ENCODE results near the gene TTC28. TPM values are rescaled to one million over a fixed set of nuclear protein-coding genes. Genes with fewer than 3 reads are reported as not detected.
"Not testable (repeated sequence)": the region's sequence is repeated elsewhere in the genome, so short reads cannot be mapped to it uniquely, and the experiment has no call there.

TTC28 gene
- total RNA-seq, 1 donor from 2014 or later = 46.2 TPM

DNA sequence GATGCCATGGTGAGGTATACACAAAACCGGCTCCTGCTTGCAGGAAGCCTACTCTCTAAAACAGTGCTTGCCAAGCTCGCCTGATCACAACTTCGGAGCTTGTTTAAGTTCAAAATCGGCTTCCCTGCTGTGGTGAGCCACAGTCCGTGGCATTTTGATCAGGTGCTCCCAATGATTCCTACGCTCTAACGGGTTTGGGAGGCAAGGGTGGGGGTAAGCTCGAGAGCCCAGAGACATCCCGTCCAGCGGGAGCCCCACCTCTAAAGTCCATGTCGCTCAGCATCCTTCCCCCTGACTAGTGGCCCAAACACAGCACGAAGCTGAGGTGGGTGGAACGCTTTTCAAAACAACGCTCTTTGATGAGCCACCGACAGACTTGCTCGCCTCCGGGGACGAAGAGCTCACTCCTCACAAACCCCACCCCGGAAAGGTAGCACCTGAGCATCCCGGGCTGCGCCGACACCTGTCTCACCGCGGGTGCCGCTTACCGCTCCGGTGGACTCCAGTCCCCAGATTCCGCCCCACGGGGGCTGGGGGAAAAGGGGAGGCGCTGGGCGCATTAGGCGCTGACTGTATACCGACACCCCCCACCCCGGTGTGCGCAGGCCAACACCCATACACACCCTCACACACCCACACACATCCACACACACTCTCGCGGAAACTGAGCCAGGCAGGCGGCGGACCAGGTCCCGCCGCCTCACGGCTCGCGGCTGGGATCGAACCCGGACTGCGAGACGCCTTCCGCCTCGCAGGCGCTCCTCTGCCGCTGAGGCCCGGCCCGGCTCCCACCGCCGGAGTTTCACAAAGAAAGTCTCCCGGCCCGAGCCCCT is 646 bp downstream of the TTC28 start:
- peak overlapping the region; percentile 93 for H2AFZ ChIP-seq (replicated peaks)
- H3K36me3 ChIP-seq; H3K9me3 Mint-ChIP-seq; H3K9me3 ChIP-seq (ENCODE audit: low read depth); H3K4me1 ChIP-seq; H3K27ac ChIP-seq; H3K27me3 ChIP-seq; H3K27me3 Mint-ChIP-seq (ENCODE audit: insufficient read depth, low read depth); H3K4me1 Mint-ChIP-seq: not testable (repeated sequence)
- H3K79me2 ChIP-seq (ENCODE audit: low read depth) = peaks cover 51% of the 10 kb centered on the region
- H3K36me3 Mint-ChIP-seq = peaks cover 16% of the 10 kb centered on the region
- peak overlapping the region; percentile 85 for H3K4me2 ChIP-seq
- H3K4me3 ChIP-seq = peak overlapping the region; percentile 95
- H3K9ac ChIP-seq = peak overlapping the region; percentile 68
- peak overlapping the region; percentile 93 for H3K4me3 Mint-ChIP-seq
- peak; percentile 12 for DNase-seq (ENCODE audit: low spot score)
- H3F3A ChIP-seq (ENCODE audit: low read depth) = peaks cover 31% of the 10 kb centered on the region
- peak overlapping the region; percentile 76 for H3K27ac Mint-ChIP-seq
- peaks cover 12% of the 10 kb centered on the region for H4K20me1 ChIP-seq (ENCODE audit: low read depth)

DNA sequence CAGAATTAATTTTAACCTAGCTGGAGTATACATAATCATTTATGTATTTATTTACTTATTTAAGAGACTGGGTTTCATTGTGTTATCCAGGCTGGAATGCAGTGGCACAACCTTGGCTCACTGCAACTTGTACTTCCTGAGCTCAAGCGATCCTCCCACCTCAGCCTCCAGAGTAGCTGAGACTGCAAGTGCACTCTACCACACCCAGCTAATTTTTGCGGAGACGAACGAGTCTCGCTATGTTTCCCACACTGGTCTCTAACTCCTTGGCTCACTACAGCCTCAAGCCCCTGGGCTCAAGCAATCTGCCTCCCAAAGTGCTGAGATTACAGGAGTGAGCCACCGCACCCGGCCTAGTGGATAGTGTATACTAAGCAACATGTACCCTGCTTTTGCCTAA is 1.5 kb downstream of the TTC28 start:
- H3K36me3 Mint-ChIP-seq = peaks cover 23% of the 10 kb centered on the region
- not testable (repeated sequence) for H3K4me1 Mint-ChIP-seq; H3K9me3 ChIP-seq (ENCODE audit: low read depth); H3K36me3 ChIP-seq; H3K4me1 ChIP-seq; H3K9ac ChIP-seq; H3K27ac ChIP-seq; H3K27me3 ChIP-seq; H3K9me3 Mint-ChIP-seq; H3K27me3 Mint-ChIP-seq (ENCODE audit: insufficient read depth, low read depth); DNase-seq (ENCODE audit: low spot score); H3K27ac Mint-ChIP-seq; H2AFZ ChIP-seq (replicated peaks)
- Histone ChIP-seq H4K20me1 (ENCODE audit: low read depth) (peaks cover 12% of the 10 kb centered on the region), H3K4me3 (peak overlapping the region; percentile 95), H3K4me2 (peak overlapping the region; percentile 85), H3K79me2 (ENCODE audit: low read depth) (peaks cover 59% of the 10 kb centered on the region), H3F3A (ENCODE audit: low read depth) (peaks cover 31% of the 10 kb centered on the region)
- peak overlapping the region; percentile 93 for H3K4me3 Mint-ChIP-seq

DNA sequence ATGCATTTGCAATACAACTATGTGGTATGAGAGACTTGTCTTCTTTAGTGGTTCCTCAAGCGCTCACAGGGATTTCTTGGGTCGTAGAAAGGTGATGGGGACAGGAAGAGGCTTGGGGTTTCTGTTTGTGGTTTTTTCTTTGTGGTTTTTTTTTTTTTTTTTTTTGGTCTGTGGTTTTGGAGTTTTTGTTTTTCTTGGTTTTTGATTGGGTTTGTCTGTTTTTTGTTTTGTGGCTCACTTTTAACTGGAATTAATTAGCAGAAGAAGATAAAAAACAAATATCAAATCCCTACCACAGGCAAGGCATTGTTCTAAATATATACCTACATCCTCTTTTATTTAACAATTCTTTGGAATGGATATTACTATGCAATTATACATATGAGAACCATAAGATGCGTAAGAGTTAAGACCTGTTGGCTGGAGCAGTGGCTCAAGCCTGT is 5.5 kb downstream of the TTC28 start:
- no peak overlapping the region for H3K27ac Mint-ChIP-seq
- no peak overlapping the region for H3K4me2 ChIP-seq

DNA sequence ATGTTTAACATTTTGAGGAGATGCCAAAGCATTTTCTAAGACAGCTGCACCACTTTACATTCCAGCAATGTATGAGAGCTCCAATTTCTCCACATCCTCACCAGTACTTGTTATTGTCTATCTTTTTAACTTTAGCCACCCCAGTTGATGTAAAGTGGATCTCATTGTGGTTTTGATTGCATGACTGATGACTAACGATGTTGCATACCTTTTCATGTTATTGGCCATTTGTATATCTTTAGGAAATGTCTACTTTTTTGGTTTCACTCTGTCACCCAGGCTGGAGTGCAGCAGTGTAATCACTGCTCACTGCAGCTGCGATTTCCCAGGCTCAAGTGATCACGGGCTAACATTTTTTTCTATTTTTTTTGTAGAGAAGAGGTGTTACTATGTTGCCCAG is 8.9 kb downstream of the TTC28 start:
- TF ChIP-seq EZH2 (IDR thresholded peaks at IDR 0.05) (no peak), EZH2phosphoT487 (IDR thresholded peaks at IDR 0.05) (no peak)
- TF ChIP-seq, protein P1, sequence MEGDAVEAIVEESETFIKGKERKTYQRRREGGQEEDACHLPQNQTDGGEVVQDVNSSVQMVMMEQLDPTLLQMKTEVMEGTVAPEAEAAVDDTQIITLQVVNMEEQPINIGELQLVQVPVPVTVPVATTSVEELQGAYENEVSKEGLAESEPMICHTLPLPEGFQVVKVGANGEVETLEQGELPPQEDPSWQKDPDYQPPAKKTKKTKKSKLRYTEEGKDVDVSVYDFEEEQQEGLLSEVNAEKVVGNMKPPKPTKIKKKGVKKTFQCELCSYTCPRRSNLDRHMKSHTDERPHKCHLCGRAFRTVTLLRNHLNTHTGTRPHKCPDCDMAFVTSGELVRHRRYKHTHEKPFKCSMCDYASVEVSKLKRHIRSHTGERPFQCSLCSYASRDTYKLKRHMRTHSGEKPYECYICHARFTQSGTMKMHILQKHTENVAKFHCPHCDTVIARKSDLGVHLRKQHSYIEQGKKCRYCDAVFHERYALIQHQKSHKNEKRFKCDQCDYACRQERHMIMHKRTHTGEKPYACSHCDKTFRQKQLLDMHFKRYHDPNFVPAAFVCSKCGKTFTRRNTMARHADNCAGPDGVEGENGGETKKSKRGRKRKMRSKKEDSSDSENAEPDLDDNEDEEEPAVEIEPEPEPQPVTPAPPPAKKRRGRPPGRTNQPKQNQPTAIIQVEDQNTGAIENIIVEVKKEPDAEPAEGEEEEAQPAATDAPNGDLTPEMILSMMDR (IDR thresholded peaks at IDR 0.05) = no peak
- DNase-seq (ENCODE audit: low spot score) = no peak
- no peak overlapping the region for H3K4me3 Mint-ChIP-seq
- no peaks in the 10 kb centered on the region for H3F3A ChIP-seq (ENCODE audit: low read depth)
- peaks cover 66% of the 10 kb centered on the region for H3K79me2 ChIP-seq (ENCODE audit: low read depth)
- H3K9me3 Mint-ChIP-seq = peaks cover 26% of the 10 kb centered on the region
- no peak overlapping the region for H2AFZ ChIP-seq (replicated peaks)
- no peaks in the 10 kb centered on the region for H3K4me1 ChIP-seq
- H4K20me1 ChIP-seq (ENCODE audit: low read depth) = no peaks in the 10 kb centered on the region
- no peak overlapping the region for H3K4me2 ChIP-seq
- H3K27ac ChIP-seq = no peak overlapping the region
- H3K4me3 ChIP-seq = no peak overlapping the region
- peaks cover 3% of the 10 kb centered on the region for H3K27me3 Mint-ChIP-seq (ENCODE audit: insufficient read depth, low read depth)
- peaks cover 4% of the 10 kb centered on the region for H3K9me3 ChIP-seq (ENCODE audit: low read depth)
- no peak overlapping the region for H3K9ac ChIP-seq
- H3K36me3 ChIP-seq = peaks cover 6% of the 10 kb centered on the region
- H3K27ac Mint-ChIP-seq = no peak overlapping the region
- no peaks in the 10 kb centered on the region for H3K4me1 Mint-ChIP-seq
- peaks cover 36% of the 10 kb centered on the region for H3K36me3 Mint-ChIP-seq
- no peaks in the 10 kb centered on the region for H3K27me3 ChIP-seq

More for the DNA sequence above, 5.5 kb downstream of the TTC28 start:
- no peak for DNase-seq (ENCODE audit: low spot score)
- TF ChIP-seq EZH2phosphoT487 (IDR thresholded peaks at IDR 0.05) = no peak
- no peak for TF ChIP-seq EZH2 (IDR thresholded peaks at IDR 0.05)
- TF ChIP-seq, protein P1 (IDR thresholded peaks at IDR 0.05) = no peak
- Mint-ChIP-seq H3K27me3 (ENCODE audit: insufficient read depth, low read depth) (peaks cover 3% of the 10 kb centered on the region), H3K9me3 (peaks cover 26% of the 10 kb centered on the region), H3K4me3 (no peak overlapping the region), H3K4me1 (peaks cover 7% of the 10 kb centered on the region), H3K36me3 (peaks cover 38% of the 10 kb centered on the region)
- Histone ChIP-seq H3F3A (ENCODE audit: low read depth) (peaks cover 7% of the 10 kb centered on the region), H4K20me1 (ENCODE audit: low read depth) (peaks cover 12% of the 10 kb centered on the region), H3K9ac (no peak overlapping the region), H3K4me1 (no peaks in the 10 kb centered on the region), H3K79me2 (ENCODE audit: low read depth) (peaks cover 97% of the 10 kb centered on the region), H3K36me3 (peaks cover 6% of the 10 kb centered on the region), H3K27me3 (no peaks in the 10 kb centered on the region), H3K27ac (no peak overlapping the region), H3K9me3 (ENCODE audit: low read depth) (peaks cover 4% of the 10 kb centered on the region), H2AFZ (replicated peaks) (no peak overlapping the region), H3K4me3 (no peak overlapping the region)
